WTC11 (cell line): ENCODE measurements around the gene AMIGO1. TPM values are rescaled to one million over a fixed set of nuclear protein-coding genes. Genes with fewer than 3 reads are reported as not detected.

Experiments used
- ATAC-seq: fragments of 200-7000 bp; cut with Tn5 transposase; 2 replicates; pipeline ENCODE4 v1.10.0; 2021; ENCODE audit warnings: mild to moderate bottlenecking, moderate library complexity
- CTCF ChIA-PET: fragments of 300-600 bp; sonication (Branson Sonifier 250); formaldehyde crosslinking; loops from one replicate; lab custom pipeline; 2021; ENCODE audit warnings: antibody characterized with exemption; lab: Charles Lee
- POLR2A ChIA-PET: fragments of 350-600 bp; sonication (Branson Sonifier 250); formaldehyde crosslinking; loops from one replicate; lab custom pipeline; 2021; ENCODE audit warnings: antibody characterized with exemption; lab: Charles Lee
- DNase-seq: peaks from one replicate; pipeline ENCODE4 v3.0.0; 2021; ENCODE audit warnings: low spot score
- H3K27ac Mint-ChIP-seq: 2 replicates; pipeline ENCODE4 v1.8.0; 2021; ENCODE audit warnings: mixed read lengths
- H3K27me3 Mint-ChIP-seq: 2 replicates; pipeline ENCODE4 v1.8.0; 2021; ENCODE audit warnings: low read depth, mild to moderate bottlenecking, moderate library complexity, mixed read lengths
- H3K36me3 Mint-ChIP-seq: 2 replicates; pipeline ENCODE4 v1.8.0; 2021; ENCODE audit warnings: mixed read lengths
- H3K4me1 Mint-ChIP-seq: 2 replicates; pipeline ENCODE4 v1.8.0; 2022; ENCODE audit warnings: mixed read lengths
- H3K4me3 Mint-ChIP-seq: 2 replicates; pipeline ENCODE4 v1.8.0; 2021; ENCODE audit warnings: mild to moderate bottlenecking, moderate library complexity, mixed read lengths
- H3K9me3 Mint-ChIP-seq: 2 replicates; pipeline ENCODE4 v1.8.0; 2021; ENCODE audit warnings: mixed read lengths
- AR ChIP-seq: fragments of 250-450 bp; sonication (Bioruptor Pico); IDR thresholded peaks from 2 replicates; pipeline ENCODE4 v1.9.0; 2021; ENCODE audit warnings: mild to moderate bottlenecking
- E2F1 ChIP-seq: sonication (generic); formaldehyde crosslinking; IDR thresholded peaks from 2 replicates; pipeline ENCODE4 v1.8.0; 2022; ENCODE audit warnings: mild to moderate bottlenecking, missing genetic modification reagents
- E2F4 ChIP-seq: sonication (generic); formaldehyde crosslinking; IDR thresholded peaks from 2 replicates; pipeline ENCODE4 v1.8.1; 2022; ENCODE audit warnings: low read depth, mild to moderate bottlenecking, moderate library complexity, missing genetic modification reagents, borderline replicate concordance
- ELF4 ChIP-seq: sonication (generic); formaldehyde crosslinking; IDR thresholded peaks from 2 replicates; pipeline ENCODE4 v1.8.1; 2022; ENCODE audit warnings: low read depth, mild to moderate bottlenecking, moderate library complexity, missing genetic modification reagents
- FOXK1 ChIP-seq: sonication (generic); formaldehyde crosslinking; IDR thresholded peaks from 2 replicates; pipeline ENCODE4 v1.8.0; 2022; ENCODE audit warnings: mild to moderate bottlenecking, moderate library complexity, missing genetic modification reagents
- FOXP4 ChIP-seq: sonication (generic); formaldehyde crosslinking; IDR thresholded peaks from 2 replicates; pipeline ENCODE4 v1.8.0; 2022; ENCODE audit warnings: mild to moderate bottlenecking, missing genetic modification reagents
- GABPB1 ChIP-seq: sonication (generic); formaldehyde crosslinking; IDR thresholded peaks from 2 replicates; pipeline ENCODE4 v1.8.1; 2023; ENCODE audit warnings: mild to moderate bottlenecking, missing genetic modification reagents
- GRHL2 ChIP-seq: fragments of 250-450 bp; sonication (Bioruptor Pico); IDR thresholded peaks from 2 replicates; pipeline ENCODE4 v1.8.0; 2022; ENCODE audit warnings: mild to moderate bottlenecking, moderate library complexity; ENCODE audit not compliant: insufficient replicate concordance, severe bottlenecking
- JUN ChIP-seq: sonication (generic); formaldehyde crosslinking; IDR thresholded peaks from 2 replicates; pipeline ENCODE4 v1.8.0; 2023; ENCODE audit warnings: mild to moderate bottlenecking, missing genetic modification reagents
- MXD4 ChIP-seq: fragments of 250-450 bp; sonication (Bioruptor Pico); IDR thresholded peaks from 2 replicates; pipeline ENCODE4 v1.8.0; 2021; ENCODE audit warnings: mild to moderate bottlenecking, moderate library complexity, borderline replicate concordance
- OVOL2 ChIP-seq: fragments of 250-450 bp; sonication (Bioruptor Pico); IDR thresholded peaks from 2 replicates; pipeline ENCODE4 v1.9.0; 2021; ENCODE audit warnings: mild to moderate bottlenecking, borderline replicate concordance
- SMAD3 ChIP-seq: sonication (generic); formaldehyde crosslinking; IDR thresholded peaks from 2 replicates; pipeline ENCODE4 v1.8.0; 2022; ENCODE audit warnings: missing genetic modification reagents, mild to moderate bottlenecking, borderline replicate concordance
- TP53 ChIP-seq: sonication (generic); formaldehyde crosslinking; IDR thresholded peaks from 2 replicates; pipeline ENCODE4 v1.8.1; 2023; ENCODE audit warnings: mild to moderate bottlenecking, missing genetic modification reagents
- ZNF263 ChIP-seq: sonication (generic); formaldehyde crosslinking; IDR thresholded peaks from 2 replicates; pipeline ENCODE4 v1.8.1; 2022; ENCODE audit warnings: low read depth, mild to moderate bottlenecking, moderate library complexity, missing genetic modification reagents
- ZNF423 ChIP-seq: fragments of 250-450 bp; sonication (Bioruptor Pico); IDR thresholded peaks from 2 replicates; pipeline ENCODE4 v2.1.2; 2022; ENCODE audit warnings: mild to moderate bottlenecking, moderate library complexity
- total RNA-seq: library from RNA; stranded (reverse); gene quantifications from 3 replicates; pipeline ENCODE4 v1.2.3, GENCODE V29; 2021
- TF ChIP-seq, protein P1 (sequence below): sonication (generic); formaldehyde crosslinking; conservative IDR thresholded peaks from 2 replicates; pipeline ENCODE4 v1.8.1; 2022; ENCODE audit warnings: mild to moderate bottlenecking, missing genetic modification reagents
- TF ChIP-seq, protein P2 (sequence below): sonication (generic); formaldehyde crosslinking; IDR thresholded peaks from 2 replicates; pipeline ENCODE4 v1.8.0; 2023; ENCODE audit warnings: missing genetic modification reagents
- TF ChIP-seq, protein P3 (sequence below): fragments of 250-450 bp; sonication (Bioruptor Pico); IDR thresholded peaks from 2 replicates; pipeline ENCODE4 v1.9.0; 2021; ENCODE audit warnings: mild to moderate bottlenecking, borderline replicate concordance
- TF ChIP-seq, protein P4 (sequence below): fragments of 250-450 bp; sonication (Bioruptor Pico); IDR thresholded peaks from 2 replicates; pipeline ENCODE4 v1.9.0; 2021; ENCODE audit warnings: moderate library complexity, mild to moderate bottlenecking, inconsistent platforms, borderline replicate concordance
- TF ChIP-seq, protein P5 (sequence below): sonication (generic); formaldehyde crosslinking; IDR thresholded peaks from 2 replicates; pipeline ENCODE4 v1.8.0; 2022; ENCODE audit warnings: mild to moderate bottlenecking, missing genetic modification reagents

The AMIGO1 gene
- total RNA-seq, 1 experiment from 2014 or later = 2.4 TPM

DNA sequence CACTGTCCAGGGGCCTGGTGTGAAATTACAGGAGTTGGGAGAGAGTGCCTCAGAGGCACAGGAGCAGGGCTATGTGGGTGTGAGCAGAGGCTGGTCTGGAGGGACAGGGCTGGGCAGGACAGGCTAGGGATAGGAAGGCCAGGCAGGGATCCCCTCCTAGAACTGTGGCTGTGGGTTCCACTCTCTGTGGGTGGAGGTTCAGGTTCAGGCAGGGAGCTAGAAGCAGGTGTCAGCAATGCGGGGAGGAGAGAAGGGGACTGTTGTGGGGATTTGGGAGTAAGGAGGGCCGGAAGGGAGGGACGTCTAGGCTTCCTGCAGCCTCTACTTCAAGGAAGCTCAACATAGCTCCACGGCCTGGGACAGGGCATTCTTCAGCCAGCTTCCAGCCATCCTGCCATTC, 21.9 kb upstream of the AMIGO1 start:
- H3K9me3 Mint-ChIP-seq = no peaks in the 10 kb centered on the region
- no peak overlapping the region for H3K4me3 Mint-ChIP-seq
- H3K27ac Mint-ChIP-seq = no peak overlapping the region
- POLR2A ChIA-PET = interaction anchor here (1.1 to 2.0 kb wide), 2 partner anchors 31 to 41 kb away, joined by 3 to 6 read pairs; no protein-coding TSS in a partner anchor
- TF ChIP-seq, protein P1, sequence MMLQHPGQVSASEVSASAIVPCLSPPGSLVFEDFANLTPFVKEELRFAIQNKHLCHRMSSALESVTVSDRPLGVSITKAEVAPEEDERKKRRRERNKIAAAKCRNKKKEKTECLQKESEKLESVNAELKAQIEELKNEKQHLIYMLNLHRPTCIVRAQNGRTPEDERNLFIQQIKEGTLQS (CRISPR knock-in tag) = no peak
- TF ChIP-seq ZNF423 (CRISPR knock-in tag) (no peak), E2F1 (no peak), JUN (no peak), OVOL2 (CRISPR knock-in tag) (no peak), MXD4 (CRISPR knock-in tag) (no peak), GRHL2 (CRISPR knock-in tag) (no peak), ELF4 (CRISPR knock-in tag) (no peak), E2F4 (no peak), ZNF263 (CRISPR knock-in tag) (no peak)
- TF ChIP-seq, protein P2, sequence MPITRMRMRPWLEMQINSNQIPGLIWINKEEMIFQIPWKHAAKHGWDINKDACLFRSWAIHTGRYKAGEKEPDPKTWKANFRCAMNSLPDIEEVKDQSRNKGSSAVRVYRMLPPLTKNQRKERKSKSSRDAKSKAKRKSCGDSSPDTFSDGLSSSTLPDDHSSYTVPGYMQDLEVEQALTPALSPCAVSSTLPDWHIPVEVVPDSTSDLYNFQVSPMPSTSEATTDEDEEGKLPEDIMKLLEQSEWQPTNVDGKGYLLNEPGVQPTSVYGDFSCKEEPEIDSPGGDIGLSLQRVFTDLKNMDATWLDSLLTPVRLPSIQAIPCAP = no peak
- CTCF ChIA-PET = interaction anchor here (0.6 to 16.4 kb wide), 18 partner anchors 11 to 926 kb away, joined by 3 to 740 read pairs (median 18); partner anchors contain the start of genes AMIGO1, ATXN7L2, CYB561D1 and GNAI3
- peaks cover 10% of the 10 kb centered on the region for H3K4me1 Mint-ChIP-seq
- DNase-seq (no peak), ATAC-seq (no peak)
- peaks cover 8% of the 10 kb centered on the region for H3K27me3 Mint-ChIP-seq
- H3K36me3 Mint-ChIP-seq = no peaks in the 10 kb centered on the region

DNA sequence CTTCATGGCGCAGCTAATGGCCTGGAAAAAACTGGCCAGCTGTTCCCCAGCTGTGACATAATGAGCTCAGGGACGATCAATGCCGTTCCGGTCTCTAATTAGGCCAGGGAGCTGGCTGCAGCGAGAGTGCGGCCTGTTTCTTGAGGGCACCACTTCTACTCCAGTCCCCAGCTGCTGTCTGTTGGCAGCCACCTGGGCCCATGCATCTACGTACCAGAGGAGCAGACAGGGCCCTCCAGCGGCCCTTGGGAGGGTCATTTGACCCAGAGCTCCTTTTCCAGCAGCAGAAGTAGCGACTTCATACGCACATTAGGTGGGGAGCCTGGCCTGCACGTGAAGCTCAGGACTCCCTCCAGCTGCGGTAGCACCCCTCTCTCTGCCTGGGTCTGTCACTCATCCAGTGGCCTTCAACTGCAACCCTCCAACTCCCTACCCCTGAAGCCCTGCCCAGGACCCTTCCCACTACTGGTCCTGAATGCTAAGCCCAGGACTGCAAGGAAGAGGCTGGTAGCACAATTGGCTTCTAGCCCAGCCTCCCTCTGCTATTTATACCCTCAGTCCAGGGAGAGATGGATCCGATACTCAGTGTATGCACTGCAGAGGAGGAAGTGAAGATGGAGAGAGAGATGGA, 21.0 kb upstream of the AMIGO1 start:
- peaks cover 8% of the 10 kb centered on the region for H3K27me3 Mint-ChIP-seq
- no peak for DNase-seq
- H3K27ac Mint-ChIP-seq = no peak overlapping the region
- H3K4me1 Mint-ChIP-seq = peaks cover 10% of the 10 kb centered on the region
- H3K4me3 Mint-ChIP-seq = no peak overlapping the region
- CTCF ChIA-PET = interaction anchor here (0.8 to 16.4 kb wide), 14 partner anchors 14 to 393 kb away, joined by 3 to 740 read pairs (median 6); partner anchors contain the start of genes AMIGO1, ATXN7L2, CYB561D1 and SORT1
- ATAC-seq = no peak
- POLR2A ChIA-PET = interaction anchor here (1.0 to 1.6 kb wide), 3 partner anchors 36 to 105 kb away, joined by 4 to 5 read pairs (median 4); partner anchors contain the start of gene CYB561D1
- H3K9me3 Mint-ChIP-seq = no peaks in the 10 kb centered on the region
- H3K36me3 Mint-ChIP-seq = no peaks in the 10 kb centered on the region
- TF ChIP-seq FOXK1 (CRISPR knock-in tag) (no peak), FOXP4 (CRISPR knock-in tag) (no peak), AR (CRISPR knock-in tag) (no peak), SMAD3 (CRISPR knock-in tag) (no peak), TP53 (CRISPR knock-in tag) (no peak), GABPB1 (CRISPR knock-in tag) (no peak)
- TF ChIP-seq, protein P3, sequence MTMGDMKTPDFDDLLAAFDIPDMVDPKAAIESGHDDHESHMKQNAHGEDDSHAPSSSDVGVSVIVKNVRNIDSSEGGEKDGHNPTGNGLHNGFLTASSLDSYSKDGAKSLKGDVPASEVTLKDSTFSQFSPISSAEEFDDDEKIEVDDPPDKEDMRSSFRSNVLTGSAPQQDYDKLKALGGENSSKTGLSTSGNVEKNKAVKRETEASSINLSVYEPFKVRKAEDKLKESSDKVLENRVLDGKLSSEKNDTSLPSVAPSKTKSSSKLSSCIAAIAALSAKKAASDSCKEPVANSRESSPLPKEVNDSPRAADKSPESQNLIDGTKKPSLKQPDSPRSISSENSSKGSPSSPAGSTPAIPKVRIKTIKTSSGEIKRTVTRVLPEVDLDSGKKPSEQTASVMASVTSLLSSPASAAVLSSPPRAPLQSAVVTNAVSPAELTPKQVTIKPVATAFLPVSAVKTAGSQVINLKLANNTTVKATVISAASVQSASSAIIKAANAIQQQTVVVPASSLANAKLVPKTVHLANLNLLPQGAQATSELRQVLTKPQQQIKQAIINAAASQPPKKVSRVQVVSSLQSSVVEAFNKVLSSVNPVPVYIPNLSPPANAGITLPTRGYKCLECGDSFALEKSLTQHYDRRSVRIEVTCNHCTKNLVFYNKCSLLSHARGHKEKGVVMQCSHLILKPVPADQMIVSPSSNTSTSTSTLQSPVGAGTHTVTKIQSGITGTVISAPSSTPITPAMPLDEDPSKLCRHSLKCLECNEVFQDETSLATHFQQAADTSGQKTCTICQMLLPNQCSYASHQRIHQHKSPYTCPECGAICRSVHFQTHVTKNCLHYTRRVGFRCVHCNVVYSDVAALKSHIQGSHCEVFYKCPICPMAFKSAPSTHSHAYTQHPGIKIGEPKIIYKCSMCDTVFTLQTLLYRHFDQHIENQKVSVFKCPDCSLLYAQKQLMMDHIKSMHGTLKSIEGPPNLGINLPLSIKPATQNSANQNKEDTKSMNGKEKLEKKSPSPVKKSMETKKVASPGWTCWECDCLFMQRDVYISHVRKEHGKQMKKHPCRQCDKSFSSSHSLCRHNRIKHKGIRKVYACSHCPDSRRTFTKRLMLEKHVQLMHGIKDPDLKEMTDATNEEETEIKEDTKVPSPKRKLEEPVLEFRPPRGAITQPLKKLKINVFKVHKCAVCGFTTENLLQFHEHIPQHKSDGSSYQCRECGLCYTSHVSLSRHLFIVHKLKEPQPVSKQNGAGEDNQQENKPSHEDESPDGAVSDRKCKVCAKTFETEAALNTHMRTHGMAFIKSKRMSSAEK (CRISPR knock-in tag) = no peak
- TF ChIP-seq, protein P4, sequence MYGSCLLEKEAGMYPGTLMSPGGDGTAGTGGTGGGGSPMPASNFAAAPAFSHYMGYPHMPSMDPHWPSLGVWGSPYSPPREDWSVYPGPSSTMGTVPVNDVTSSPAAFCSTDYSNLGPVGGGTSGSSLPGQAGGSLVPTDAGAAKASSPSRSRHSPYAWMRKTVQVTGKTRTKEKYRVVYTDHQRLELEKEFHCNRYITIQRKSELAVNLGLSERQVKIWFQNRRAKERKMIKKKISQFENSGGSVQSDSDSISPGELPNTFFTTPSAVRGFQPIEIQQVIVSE (CRISPR knock-in tag) = no peak
- TF ChIP-seq, protein P5, sequence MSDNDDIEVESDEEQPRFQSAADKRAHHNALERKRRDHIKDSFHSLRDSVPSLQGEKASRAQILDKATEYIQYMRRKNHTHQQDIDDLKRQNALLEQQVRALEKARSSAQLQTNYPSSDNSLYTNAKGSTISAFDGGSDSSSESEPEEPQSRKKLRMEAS (CRISPR knock-in tag) = no peak
